Tibial nerve (tissue), 4 donors: ENCODE measurements around the gene HMHB1.

Experiments used
- EP300 ChIP-seq, 2 donors: sonication (generic); formaldehyde crosslinking; IDR thresholded peaks; one replicate each; pipeline ENCODE4 v1.6.1; 2017; ENCODE audit warnings: antibody characterized with exemption in 2 of 2, mild to moderate bottlenecking in 1 of 2
- POLR2A ChIP-seq, 2 donors: fragments of 450-650 bp; IDR thresholded peaks; one replicate each; pipeline ENCODE4 v1.6.1; 2017; ENCODE audit warnings: antibody characterized with exemption in 2 of 2, mild to moderate bottlenecking in 2 of 2, moderate library complexity in 2 of 2
- TF ChIP-seq, protein P1 (sequence below), 5 experiments: fragments of 200-600 bp in 3 of 5; fragments of 450-650 bp in 2 of 5; sonication (generic) in 3 of 5; IDR thresholded peaks; one replicate each; pipeline ENCODE4 v1.5.1; 2016 to 2019; ENCODE audit warnings: antibody characterized with exemption in 5 of 5, mild to moderate bottlenecking in 3 of 5, moderate library complexity in 2 of 5

- TF ChIP-seq POLR2A (IDR thresholded peaks at IDR 0.05) (no peak), EP300 (IDR thresholded peaks at IDR 0.05) (no peak)
- TF ChIP-seq, protein P1, sequence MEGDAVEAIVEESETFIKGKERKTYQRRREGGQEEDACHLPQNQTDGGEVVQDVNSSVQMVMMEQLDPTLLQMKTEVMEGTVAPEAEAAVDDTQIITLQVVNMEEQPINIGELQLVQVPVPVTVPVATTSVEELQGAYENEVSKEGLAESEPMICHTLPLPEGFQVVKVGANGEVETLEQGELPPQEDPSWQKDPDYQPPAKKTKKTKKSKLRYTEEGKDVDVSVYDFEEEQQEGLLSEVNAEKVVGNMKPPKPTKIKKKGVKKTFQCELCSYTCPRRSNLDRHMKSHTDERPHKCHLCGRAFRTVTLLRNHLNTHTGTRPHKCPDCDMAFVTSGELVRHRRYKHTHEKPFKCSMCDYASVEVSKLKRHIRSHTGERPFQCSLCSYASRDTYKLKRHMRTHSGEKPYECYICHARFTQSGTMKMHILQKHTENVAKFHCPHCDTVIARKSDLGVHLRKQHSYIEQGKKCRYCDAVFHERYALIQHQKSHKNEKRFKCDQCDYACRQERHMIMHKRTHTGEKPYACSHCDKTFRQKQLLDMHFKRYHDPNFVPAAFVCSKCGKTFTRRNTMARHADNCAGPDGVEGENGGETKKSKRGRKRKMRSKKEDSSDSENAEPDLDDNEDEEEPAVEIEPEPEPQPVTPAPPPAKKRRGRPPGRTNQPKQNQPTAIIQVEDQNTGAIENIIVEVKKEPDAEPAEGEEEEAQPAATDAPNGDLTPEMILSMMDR (IDR thresholded peaks at IDR 0.05), result no peak
Observed at GRCh38 chr5:143851383-143851782, 39.4 kb downstream of the HMHB1 start.
